ENCODE data around the gene COMMD8.

DNA sequence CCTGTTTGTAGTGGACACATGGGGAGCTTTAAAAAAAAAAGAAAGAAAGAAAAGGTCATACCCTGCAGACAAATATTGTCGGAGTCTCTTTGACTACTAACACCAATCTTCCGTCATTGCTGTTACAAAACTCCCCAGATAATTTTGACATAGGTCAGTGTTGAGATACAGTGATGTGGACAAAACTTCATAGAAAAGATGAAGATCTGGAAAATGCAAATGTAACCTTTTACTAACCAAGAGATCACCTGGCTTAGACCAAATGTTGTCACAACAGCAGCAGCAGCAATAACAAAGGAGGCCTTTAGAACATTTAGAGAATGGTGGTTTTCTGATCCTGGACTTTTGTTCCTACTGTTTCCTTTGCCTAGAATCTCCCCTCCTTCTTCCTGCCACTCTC is 8.1 kb upstream of the COMMD8 start:
- TF ChIP-seq, protein P1, sequence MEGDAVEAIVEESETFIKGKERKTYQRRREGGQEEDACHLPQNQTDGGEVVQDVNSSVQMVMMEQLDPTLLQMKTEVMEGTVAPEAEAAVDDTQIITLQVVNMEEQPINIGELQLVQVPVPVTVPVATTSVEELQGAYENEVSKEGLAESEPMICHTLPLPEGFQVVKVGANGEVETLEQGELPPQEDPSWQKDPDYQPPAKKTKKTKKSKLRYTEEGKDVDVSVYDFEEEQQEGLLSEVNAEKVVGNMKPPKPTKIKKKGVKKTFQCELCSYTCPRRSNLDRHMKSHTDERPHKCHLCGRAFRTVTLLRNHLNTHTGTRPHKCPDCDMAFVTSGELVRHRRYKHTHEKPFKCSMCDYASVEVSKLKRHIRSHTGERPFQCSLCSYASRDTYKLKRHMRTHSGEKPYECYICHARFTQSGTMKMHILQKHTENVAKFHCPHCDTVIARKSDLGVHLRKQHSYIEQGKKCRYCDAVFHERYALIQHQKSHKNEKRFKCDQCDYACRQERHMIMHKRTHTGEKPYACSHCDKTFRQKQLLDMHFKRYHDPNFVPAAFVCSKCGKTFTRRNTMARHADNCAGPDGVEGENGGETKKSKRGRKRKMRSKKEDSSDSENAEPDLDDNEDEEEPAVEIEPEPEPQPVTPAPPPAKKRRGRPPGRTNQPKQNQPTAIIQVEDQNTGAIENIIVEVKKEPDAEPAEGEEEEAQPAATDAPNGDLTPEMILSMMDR (IDR thresholded peaks at IDR 0.05): no peak
- no peak for TF ChIP-seq POLR2A (IDR thresholded peaks at IDR 0.05)
